Measurements from ENCODE around the gene BAHD1. TPM values are rescaled to one million over a fixed set of nuclear protein-coding genes. Genes with fewer than 3 reads are reported as not detected.

Gene BAHD1
- total RNA-seq, 1 experiment from 2014 or later: 17.2 TPM

DNA sequence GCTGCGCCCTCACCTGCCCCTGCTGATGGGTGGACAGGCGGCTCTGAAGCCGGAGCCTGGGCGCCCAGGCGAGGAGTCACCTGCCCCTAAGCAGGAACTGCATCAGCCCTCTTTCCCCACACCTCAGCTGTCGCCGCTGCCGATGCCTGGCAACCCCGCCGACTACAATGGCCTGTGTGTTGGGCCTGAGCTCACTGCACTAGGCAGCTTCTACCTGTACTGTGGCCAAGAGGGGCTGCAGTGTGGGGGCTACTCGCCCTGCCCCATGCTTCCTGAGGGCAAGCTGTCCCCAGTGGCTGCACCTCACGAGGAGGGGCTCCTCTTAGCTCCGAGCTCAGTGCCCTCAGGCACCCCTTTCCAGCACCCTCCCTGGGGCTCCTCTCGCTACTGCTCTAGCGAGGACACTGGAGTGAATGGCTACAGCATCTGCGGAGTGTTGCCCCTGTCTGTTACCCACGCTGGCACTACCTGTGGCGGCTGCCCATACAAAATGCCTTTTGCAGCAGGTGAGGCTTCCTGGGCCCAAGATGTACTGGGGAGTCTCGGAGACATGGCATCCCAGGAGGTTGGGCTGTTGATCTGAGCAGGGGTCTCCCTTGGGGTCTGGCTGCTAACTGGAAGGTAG is 18.8 kb downstream of the BAHD1 start:
- H3K9me3 Mint-ChIP-seq (ENCODE audit: low read depth, unreplicated experiment): no peaks in the 10 kb centered on the region
- TF ChIP-seq CTCF (IDR thresholded peaks at IDR 0.05; ENCODE audit: unreplicated experiment): no peak
- H3K36me3 Mint-ChIP-seq (ENCODE audit: insufficient read depth, unreplicated experiment): peaks cover 5% of the 10 kb centered on the region
- BruUV-seq (replicated peaks): no TSS peak
- H3K4me3 Mint-ChIP-seq (ENCODE audit: low read depth, unreplicated experiment): no peak overlapping the region
- CTCF ChIA-PET: no interaction called here
- intact Hi-C loops (cut with micrococcal nuclease; ENCODE audit: unreplicated experiment): no loop called here
- H3K27ac Mint-ChIP-seq (ENCODE audit: unreplicated experiment): no peak overlapping the region
- no peak for DNase-seq
- H3K4me1 Mint-ChIP-seq (ENCODE audit: low read depth, unreplicated experiment): no peaks in the 10 kb centered on the region
- H3K27me3 Mint-ChIP-seq (ENCODE audit: unreplicated experiment): no peaks in the 10 kb centered on the region

DNA sequence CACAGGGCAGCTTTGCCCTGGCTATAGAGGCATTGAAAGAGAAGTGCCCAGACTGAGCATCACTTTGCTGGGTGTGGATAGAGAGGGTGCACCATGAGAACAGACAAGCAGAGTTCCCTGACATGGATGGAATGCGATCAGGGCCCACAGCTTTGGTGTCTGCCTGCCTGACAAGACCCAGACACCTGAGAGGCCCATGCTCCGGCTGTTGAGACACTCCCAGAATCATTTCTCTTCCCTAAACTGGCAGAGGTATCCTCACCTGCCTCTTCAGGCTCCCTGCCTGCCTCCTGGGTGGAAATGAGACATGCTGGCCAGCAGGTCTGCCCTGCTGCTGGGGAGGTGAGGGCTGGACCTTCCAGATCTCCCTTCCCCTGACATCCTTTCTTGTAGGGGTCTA is 19.7 kb downstream of the BAHD1 start:
- H3K4me3 Mint-ChIP-seq (ENCODE audit: low read depth, unreplicated experiment): no peak overlapping the region
- intact Hi-C loops (cut with micrococcal nuclease; ENCODE audit: unreplicated experiment): no loop called here
- no TSS peak for BruUV-seq (replicated peaks)
- H3K36me3 Mint-ChIP-seq (ENCODE audit: insufficient read depth, unreplicated experiment): peaks cover 5% of the 10 kb centered on the region
- no peaks in the 10 kb centered on the region for H3K9me3 Mint-ChIP-seq (ENCODE audit: low read depth, unreplicated experiment)
- H3K27me3 Mint-ChIP-seq (ENCODE audit: unreplicated experiment): no peaks in the 10 kb centered on the region
- no peak for TF ChIP-seq CTCF (IDR thresholded peaks at IDR 0.05; ENCODE audit: unreplicated experiment)
- CTCF ChIA-PET: no interaction called here
- no peak for DNase-seq
- H3K4me1 Mint-ChIP-seq (ENCODE audit: low read depth, unreplicated experiment): no peaks in the 10 kb centered on the region
- no peak overlapping the region for H3K27ac Mint-ChIP-seq (ENCODE audit: unreplicated experiment)

GRCh38 chr15:40461958-40462357 is 21.2 kb downstream of the BAHD1 start:
- BruUV-seq (replicated peaks): no TSS peak
- no peaks in the 10 kb centered on the region for H3K9me3 Mint-ChIP-seq (ENCODE audit: low read depth, unreplicated experiment)
- intact Hi-C loops (cut with micrococcal nuclease; ENCODE audit: unreplicated experiment): no loop called here
- H3K4me1 Mint-ChIP-seq (ENCODE audit: low read depth, unreplicated experiment): no peaks in the 10 kb centered on the region
- no peak overlapping the region for H3K27ac Mint-ChIP-seq (ENCODE audit: unreplicated experiment)
- peaks cover 5% of the 10 kb centered on the region for H3K36me3 Mint-ChIP-seq (ENCODE audit: insufficient read depth, unreplicated experiment)
- TF ChIP-seq CTCF (IDR thresholded peaks at IDR 0.05; ENCODE audit: unreplicated experiment): no peak
- no peak for DNase-seq
- H3K27me3 Mint-ChIP-seq (ENCODE audit: unreplicated experiment): no peaks in the 10 kb centered on the region
- CTCF ChIA-PET: no interaction called here
- no peak overlapping the region for H3K4me3 Mint-ChIP-seq (ENCODE audit: low read depth, unreplicated experiment)

- Mint-ChIP-seq H3K9me3 (ENCODE audit: low read depth, unreplicated experiment) (no peaks in the 10 kb centered on the region), H3K4me3 (ENCODE audit: low read depth, unreplicated experiment) (no peak overlapping the region), H3K36me3 (ENCODE audit: insufficient read depth, unreplicated experiment) (peaks cover 5% of the 10 kb centered on the region), H3K27me3 (ENCODE audit: unreplicated experiment) (no peaks in the 10 kb centered on the region), H3K4me1 (ENCODE audit: low read depth, unreplicated experiment) (no peaks in the 10 kb centered on the region), H3K27ac (ENCODE audit: unreplicated experiment) (no peak overlapping the region)
- intact Hi-C loops (cut with micrococcal nuclease; ENCODE audit: unreplicated experiment): no loop called here
- CTCF ChIA-PET: no interaction called here
- no TSS peak for BruUV-seq (replicated peaks)
- TF ChIP-seq CTCF (IDR thresholded peaks at IDR 0.05; ENCODE audit: unreplicated experiment): no peak
- DNase-seq: no peak
Measured at GRCh38 chr15:40463279-40463678, 22.5 kb downstream of the BAHD1 start.
